HTR-8/SVneo (cell line): Measurements from ENCODE around the gene PRR20B.
"Not testable (repeated sequence)": the region's sequence is repeated elsewhere in the genome, so short reads cannot be mapped to it uniquely, and the experiment has no call there.

Experiments
- DNase-seq: peaks from one replicate; pipeline ENCODE4 v3.0.0; 2011; ENCODE audit warnings: low spot score, mixed read lengths; ENCODE audit not compliant: insufficient read length
- FAIRE-seq: peaks from 2 replicates; lab custom pipeline; 2011; peaks lifted over from hg19 to GRCh38; lab: Jason Lieb, UNC

PRR20B gene

DNA sequence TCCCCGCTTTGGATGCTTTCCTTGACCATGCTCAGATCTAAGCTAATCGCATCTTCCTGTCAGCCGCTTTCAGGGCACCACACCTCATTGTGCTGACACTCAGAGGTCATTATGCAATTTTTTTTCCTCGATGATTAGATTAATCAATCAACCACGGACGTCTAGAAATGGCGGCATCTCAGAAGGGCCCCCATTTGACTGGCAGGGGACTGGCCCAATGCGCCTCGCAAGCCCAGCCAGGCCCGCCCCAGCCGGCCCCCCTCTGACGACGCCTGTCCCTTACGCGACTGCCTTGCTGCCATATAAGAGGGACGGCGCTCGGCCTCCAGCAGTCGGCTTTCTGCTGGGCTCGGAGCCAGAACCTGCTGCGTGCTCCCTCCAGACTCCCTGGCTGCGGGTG is at the start of gene PRR20B:
Gene PRR20B (plus strand): TSS at position 301 of the 400 bp plus-strand sequence. CDS start 387 bp downstream, outside the sequence.
- DNase-seq, FAIRE-seq: not testable (repeated sequence)

DNA sequence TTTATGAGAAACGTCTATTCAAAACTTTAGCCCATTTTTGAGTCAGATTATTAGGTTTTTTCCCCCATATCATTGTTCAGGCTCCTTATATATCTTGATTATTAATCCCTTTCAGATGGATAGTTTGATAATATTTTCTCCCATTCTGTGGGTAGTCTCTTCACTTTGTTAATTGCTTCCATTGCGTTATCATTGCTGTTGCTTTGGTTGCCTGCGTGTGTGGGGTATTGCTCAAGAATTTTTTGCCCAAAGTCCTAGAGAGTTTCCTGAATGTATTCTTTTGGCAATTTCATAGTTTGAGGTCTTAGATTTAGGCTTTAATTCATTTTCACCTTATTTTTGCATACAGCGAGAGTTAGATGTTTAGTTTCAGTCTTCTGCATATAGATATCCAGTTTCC is 32.3 kb upstream of the PRR20B start:
- FAIRE-seq = no peak
- DNase-seq = no peak

DNA sequence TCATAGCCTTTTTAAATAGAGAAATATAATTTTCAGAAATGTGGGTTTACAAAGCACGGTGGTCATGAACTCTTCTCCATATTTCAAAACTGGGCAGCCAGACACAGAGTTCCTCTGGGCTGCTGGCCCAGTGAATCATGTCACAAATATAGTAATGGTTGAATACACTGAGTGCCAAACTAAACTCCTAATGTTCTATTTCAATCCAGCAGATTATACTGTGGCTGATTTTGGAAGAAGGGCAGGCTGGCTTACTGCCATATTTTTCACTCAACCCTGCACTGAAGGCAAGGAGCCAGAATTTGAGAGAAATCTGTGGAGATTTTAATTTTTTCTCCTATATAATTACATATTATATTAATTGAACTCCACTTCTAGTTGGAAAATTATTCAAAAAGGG is 23.6 kb upstream of the PRR20B start:
- no peak for DNase-seq
- no peak for FAIRE-seq

DNA sequence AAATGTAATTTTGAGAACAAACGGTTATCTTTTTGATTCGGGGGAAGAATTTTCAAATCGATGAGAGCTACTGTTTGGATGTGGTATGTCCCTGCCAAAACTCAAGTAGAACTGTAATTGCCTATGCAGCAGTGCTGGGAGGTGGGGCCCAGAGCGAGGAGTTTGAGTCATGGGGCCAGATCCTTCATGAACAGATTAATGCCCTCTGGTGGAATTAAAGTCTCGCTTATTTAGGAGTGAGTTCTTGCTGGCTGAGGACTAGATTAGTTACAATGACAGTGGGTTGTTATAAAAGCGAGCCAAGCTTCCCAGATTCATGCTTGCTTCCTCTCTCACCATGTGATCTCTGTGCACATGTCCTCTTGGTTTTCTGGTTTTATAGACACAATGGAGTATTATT is 18.4 kb upstream of the PRR20B start:
- DNase-seq = no peak
- FAIRE-seq = no peak

DNA sequence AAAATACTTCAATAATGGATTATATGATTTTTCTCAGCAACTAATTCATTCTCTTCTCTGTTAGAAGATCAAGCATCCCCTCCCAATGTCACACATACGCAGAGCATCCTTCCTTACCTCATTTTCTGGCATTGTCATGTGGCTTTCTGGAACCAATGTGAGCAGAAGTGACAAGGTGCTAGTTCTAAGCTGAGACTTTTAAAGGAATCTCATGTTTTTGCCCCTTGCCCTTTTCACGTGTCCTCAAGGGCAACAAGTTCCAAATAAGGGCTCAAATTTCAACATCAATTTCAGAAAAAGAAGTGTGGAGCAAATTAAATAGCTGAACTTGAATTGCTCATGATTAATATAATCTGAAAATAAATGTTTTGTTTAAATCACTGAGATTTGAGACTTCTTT is 11.2 kb upstream of the PRR20B start:
- DNase-seq = no peak
- no peak for FAIRE-seq

DNA sequence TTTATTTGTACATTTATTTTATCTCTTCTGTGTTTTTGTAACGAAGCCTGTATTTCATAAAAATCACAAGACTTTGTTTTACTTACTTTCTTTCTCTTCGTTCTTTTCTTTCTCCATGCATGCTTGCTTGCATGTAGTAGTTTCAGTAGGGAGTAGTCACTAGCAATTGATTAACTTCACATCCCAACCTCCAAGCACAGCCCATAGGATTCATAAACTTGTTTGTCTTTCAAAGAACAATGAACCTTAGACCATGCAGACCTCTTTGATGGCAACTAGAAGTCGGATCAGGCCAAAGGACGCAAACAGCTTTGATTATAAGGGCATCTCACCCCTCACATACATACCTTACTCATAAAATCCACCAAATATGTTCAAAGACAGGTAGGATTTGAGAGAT is 9.7 kb upstream of the PRR20B start:
- DNase-seq (no peak), FAIRE-seq (no peak)

DNA sequence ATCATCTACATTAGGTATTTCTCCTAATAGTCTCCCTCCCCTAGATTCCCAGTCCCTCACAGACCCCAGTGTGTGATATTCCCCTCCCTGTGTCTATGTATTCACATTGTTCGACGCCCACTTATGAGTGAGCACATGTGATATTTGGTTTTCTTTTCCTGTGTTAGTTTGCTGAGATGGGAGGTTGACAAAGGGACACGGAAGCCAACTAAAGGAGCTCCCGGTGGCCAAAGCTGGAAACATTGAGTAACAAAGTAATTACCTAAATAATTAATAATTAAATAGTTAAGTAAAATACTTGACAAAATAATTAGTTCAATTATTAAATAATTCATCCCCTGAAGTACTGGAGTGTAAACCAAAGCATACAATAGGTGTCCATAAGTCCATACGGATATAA is 8.3 kb upstream of the PRR20B start:
- DNase-seq (no peak), FAIRE-seq (no peak)

DNA sequence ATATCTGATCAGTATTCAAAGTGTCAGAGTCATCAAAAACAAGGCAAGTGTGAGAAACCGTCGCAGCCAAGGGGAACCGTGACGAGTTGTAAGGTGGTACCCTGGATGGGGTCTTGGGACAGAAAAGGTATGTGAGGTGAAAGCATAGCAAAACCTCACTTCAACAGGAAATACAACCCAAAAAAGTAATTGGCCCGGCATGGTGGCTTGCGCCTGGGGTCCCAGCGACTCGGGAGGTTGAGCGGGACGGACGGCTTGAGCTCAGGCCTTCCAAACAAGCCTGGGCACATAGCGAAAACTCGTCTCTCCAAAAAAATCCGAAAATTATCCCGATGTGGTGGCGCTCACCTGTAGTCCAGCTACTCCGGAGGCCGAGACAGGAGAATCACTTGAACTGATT is 7.5 kb upstream of the PRR20B start:
- not testable (repeated sequence) for DNase-seq, FAIRE-seq

DNA sequence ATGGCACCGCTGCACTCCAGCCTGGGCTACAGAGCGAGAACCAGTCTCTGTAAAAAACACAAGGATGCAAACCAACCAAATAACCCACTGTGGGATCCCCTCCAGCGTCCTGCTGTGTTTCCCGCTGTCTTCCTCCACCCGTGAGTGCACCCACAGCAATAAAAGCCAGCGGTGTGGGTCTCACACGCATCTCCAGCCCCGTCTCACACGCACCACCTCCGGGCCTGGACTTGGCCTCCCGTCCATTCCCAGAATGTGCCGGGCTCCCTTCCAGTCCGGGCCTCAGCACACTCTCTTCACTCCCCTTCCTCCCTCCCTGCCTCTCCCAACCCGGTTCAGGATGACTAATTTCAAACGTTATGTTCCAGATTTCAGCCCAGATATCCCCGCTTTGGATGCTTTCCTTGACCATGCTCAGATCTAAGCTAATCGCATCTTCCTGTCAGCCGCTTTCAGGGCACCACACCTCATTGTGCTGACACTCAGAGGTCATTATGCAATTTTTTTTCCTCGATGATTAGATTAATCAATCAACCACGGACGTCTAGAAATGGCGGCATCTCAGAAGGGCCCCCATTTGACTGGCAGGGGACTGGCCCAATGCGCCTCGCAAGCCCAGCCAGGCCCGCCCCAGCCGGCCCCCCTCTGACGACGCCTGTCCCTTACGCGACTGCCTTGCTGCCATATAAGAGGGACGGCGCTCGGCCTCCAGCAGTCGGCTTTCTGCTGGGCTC is 6.9 kb upstream of the PRR20B start, which contains the start of gene PRR20A:
Gene PRR20A (plus strand): TSS at position 684 of the 734 bp plus-strand sequence. CDS start 387 bp downstream, outside the sequence.
- FAIRE-seq = not testable (repeated sequence)

DNA sequence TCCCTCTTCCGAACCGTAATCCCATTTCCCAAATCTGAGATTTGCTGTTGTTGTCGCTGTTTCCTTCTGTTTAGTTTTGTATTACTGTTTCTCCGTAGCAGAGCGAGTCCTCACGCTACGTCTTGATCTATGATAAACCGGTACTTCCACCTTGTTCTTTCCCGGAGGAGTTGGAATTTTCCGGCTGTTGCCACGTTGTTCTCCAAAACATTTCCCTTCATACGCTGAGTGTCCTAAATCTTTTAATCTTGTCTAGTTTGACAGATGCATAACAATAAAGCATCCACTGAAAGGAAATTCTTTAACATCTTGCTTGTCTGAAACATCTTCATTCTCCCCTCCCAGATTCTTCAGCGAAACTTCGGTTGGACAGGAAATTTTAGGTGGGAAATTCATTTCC is 818 bp downstream of the PRR20B start:
- DNase-seq, FAIRE-seq: not testable (repeated sequence)

More for the DNA sequence above, 6.9 kb upstream of the PRR20B start, which contains the start of gene PRR20A:
- not testable (repeated sequence) for DNase-seq

DNA sequence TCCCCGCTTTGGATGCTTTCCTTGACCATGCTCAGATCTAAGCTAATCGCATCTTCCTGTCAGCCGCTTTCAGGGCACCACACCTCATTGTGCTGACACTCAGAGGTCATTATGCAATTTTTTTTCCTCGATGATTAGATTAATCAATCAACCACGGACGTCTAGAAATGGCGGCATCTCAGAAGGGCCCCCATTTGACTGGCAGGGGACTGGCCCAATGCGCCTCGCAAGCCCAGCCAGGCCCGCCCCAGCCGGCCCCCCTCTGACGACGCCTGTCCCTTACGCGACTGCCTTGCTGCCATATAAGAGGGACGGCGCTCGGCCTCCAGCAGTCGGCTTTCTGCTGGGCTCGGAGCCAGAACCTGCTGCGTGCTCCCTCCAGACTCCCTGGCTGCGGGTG is 6.5 kb downstream of the PRR20B start, which contains the start of gene PRR20C:
Gene PRR20C (plus strand): TSS at position 301 of the 400 bp plus-strand sequence. CDS start 387 bp downstream, outside the sequence.
- not testable (repeated sequence) for DNase-seq, FAIRE-seq

DNA sequence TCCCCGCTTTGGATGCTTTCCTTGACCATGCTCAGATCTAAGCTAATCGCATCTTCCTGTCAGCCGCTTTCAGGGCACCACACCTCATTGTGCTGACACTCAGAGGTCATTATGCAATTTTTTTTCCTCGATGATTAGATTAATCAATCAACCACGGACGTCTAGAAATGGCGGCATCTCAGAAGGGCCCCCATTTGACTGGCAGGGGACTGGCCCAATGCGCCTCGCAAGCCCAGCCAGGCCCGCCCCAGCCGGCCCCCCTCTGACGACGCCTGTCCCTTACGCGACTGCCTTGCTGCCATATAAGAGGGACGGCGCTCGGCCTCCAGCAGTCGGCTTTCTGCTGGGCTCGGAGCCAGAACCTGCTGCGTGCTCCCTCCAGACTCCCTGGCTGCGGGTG is 13.0 kb downstream of the PRR20B start, which contains the start of gene PRR20D:
Gene PRR20D (plus strand): TSS at position 301 of the 400 bp plus-strand sequence. CDS start 387 bp downstream, outside the sequence.
- not testable (repeated sequence) for FAIRE-seq, DNase-seq

DNA sequence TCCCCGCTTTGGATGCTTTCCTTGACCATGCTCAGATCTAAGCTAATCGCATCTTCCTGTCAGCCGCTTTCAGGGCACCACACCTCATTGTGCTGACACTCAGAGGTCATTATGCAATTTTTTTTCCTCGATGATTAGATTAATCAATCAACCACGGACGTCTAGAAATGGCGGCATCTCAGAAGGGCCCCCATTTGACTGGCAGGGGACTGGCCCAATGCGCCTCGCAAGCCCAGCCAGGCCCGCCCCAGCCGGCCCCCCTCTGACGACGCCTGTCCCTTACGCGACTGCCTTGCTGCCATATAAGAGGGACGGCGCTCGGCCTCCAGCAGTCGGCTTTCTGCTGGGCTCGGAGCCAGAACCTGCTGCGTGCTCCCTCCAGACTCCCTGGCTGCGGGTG is 19.6 kb downstream of the PRR20B start, which contains the start of gene PRR20E:
Gene PRR20E (plus strand): TSS at position 301 of the 400 bp plus-strand sequence. CDS start 387 bp downstream, outside the sequence.
- not testable (repeated sequence) for FAIRE-seq

DNA sequence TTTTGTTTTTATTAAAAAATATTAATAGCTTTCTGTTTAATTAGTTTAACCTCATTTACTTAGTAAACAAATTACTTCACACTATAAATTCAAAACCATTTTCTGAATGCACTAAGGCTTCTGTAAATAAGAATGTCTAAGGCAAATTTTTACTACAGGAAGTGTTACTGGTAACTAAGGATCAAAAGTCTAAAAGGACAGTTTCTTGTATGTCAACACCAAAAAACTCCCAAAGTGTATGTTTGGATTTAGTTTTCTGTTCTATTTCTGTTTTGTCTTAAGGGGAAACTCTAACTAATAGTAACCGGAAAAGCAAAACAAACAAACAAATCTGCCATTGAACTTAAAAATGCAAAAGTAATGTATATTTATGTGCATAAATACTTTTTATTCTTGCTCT is 44.4 kb downstream of the PRR20B start:
- FAIRE-seq = no peak

More for the DNA sequence above, 19.6 kb downstream of the PRR20B start, which contains the start of gene PRR20E:
- not testable (repeated sequence) for DNase-seq

More for the DNA sequence above, 44.4 kb downstream of the PRR20B start:
- no peak for DNase-seq
